Activated CD4-positive, alpha-beta T cell treated with anti-CD3 and anti-CD28 coated beads, Interleukin-2, amount 10 ng/mL, durations not matched to agents 7 days and 5 days (primary cell): Measurements from ENCODE around the gene C4orf50. TPM values are rescaled to one million over a fixed set of nuclear protein-coding genes. Genes with fewer than 3 reads are reported as not detected.

Experiments
- CTCF ChIA-PET: fragments of 350-600 bp; sonication (Branson Sonifier 250); formaldehyde crosslinking; loops from one replicate; lab custom pipeline; 2021; ENCODE audit warnings: antibody characterized with exemption; lab: Charles Lee
- POLR2A ChIA-PET: fragments of 350-600 bp; sonication (Branson Sonifier 250); formaldehyde crosslinking; loops from one replicate; lab custom pipeline; 2021; ENCODE audit warnings: antibody characterized with exemption; lab: Charles Lee
- DNase-seq: peaks from one replicate; pipeline ENCODE4 v3.0.0-alpha.2; 2020
- H3K27ac Mint-ChIP-seq: one replicate; pipeline ENCODE4 v1.8.0; 2021; ENCODE audit warnings: mild to moderate bottlenecking, moderate library complexity, mixed read lengths
- H3K27me3 Mint-ChIP-seq: one replicate; pipeline ENCODE4 v1.8.0; 2021; ENCODE audit warnings: mixed read lengths
- H3K36me3 Mint-ChIP-seq: one replicate; pipeline ENCODE4 v1.8.0; 2021; ENCODE audit warnings: low read depth, mixed read lengths
- H3K4me1 Mint-ChIP-seq: one replicate; pipeline ENCODE4 v1.8.0; 2021; ENCODE audit warnings: mixed read lengths
- H3K4me3 Mint-ChIP-seq: one replicate; pipeline ENCODE4 v1.8.0; 2021; ENCODE audit warnings: mild to moderate bottlenecking, moderate library complexity, mixed read lengths
- H3K9me3 Mint-ChIP-seq: one replicate; pipeline ENCODE4 v1.8.0; 2021; ENCODE audit warnings: mixed read lengths
- total RNA-seq, 2 experiments: library from RNA; stranded (reverse); gene quantifications; one replicate each; pipeline ENCODE4 v1.2.3, GENCODE V29; 2021

C4orf50 gene
- total RNA-seq, 2 experiments from 2014 or later, result 0.21 to 0.27 TPM

GRCh38 chr4:5931526-5931925, 86.7 kb downstream of the C4orf50 start:
- Mint-ChIP-seq H3K9me3 (no peaks in the 10 kb centered on the region), H3K36me3 (no peaks in the 10 kb centered on the region), H3K4me3 (no peak overlapping the region), H3K4me1 (no peaks in the 10 kb centered on the region), H3K27me3 (peaks cover 8% of the 10 kb centered on the region), H3K27ac (no peak overlapping the region)
- DNase-seq, result no peak
- ChIA-PET POLR2A (no interaction called here), CTCF (no interaction called here)

DNA sequence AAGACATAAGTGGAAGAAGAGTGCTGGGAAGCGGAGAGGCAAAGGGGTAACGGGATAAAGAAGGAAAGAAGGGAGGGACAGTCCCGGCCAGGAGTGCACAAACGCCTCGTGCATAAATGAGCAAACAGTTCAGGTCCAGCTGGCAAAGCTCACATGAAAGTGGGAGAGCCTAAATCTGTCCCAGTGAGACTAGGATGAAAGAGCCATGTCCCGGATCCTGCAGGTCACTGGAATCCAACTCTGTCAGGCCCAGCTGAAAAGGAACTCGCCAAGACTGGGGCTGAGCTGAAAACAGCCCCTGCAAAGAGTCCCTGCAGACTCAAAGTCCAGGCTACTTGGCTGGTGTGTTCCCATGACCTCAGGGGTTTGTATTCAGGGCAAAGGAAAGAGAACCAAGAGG, 87.4 kb downstream of the C4orf50 start:
- Mint-ChIP-seq H3K4me3 (no peak overlapping the region), H3K27ac (no peak overlapping the region), H3K27me3 (peaks cover 7% of the 10 kb centered on the region), H3K9me3 (no peaks in the 10 kb centered on the region), H3K36me3 (no peaks in the 10 kb centered on the region), H3K4me1 (no peaks in the 10 kb centered on the region)
- DNase-seq, result no peak
- CTCF ChIA-PET, result no interaction called here
- POLR2A ChIA-PET, result no interaction called here

DNA sequence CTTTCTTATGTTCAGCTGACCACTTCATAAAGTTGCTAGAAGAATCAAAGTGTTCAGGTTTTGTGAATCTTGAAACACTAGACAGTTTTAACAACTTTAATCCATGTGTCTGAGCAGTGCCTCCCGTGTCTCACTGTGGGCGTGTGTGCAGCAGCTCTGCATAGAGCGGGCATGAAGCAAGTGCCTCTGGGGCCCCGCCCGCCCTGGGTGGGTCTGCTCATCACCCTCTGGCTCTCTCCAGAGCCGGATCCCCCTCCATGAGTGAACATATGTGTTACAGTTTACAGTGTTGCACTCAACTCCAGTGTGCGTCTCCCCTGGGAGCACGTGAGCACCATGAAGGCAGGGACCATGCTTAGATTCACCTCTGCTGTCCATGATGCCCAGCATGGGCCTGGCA, 87.8 kb downstream of the C4orf50 start:
- no peaks in the 10 kb centered on the region for H3K9me3 Mint-ChIP-seq
- ChIA-PET CTCF (no interaction called here), POLR2A (no interaction called here)
- no peaks in the 10 kb centered on the region for H3K36me3 Mint-ChIP-seq
- no peak for DNase-seq
- H3K27me3 Mint-ChIP-seq, result peaks cover 7% of the 10 kb centered on the region
- H3K27ac Mint-ChIP-seq, result no peak overlapping the region
- H3K4me3 Mint-ChIP-seq, result no peak overlapping the region
- H3K4me1 Mint-ChIP-seq, result no peaks in the 10 kb centered on the region

DNA sequence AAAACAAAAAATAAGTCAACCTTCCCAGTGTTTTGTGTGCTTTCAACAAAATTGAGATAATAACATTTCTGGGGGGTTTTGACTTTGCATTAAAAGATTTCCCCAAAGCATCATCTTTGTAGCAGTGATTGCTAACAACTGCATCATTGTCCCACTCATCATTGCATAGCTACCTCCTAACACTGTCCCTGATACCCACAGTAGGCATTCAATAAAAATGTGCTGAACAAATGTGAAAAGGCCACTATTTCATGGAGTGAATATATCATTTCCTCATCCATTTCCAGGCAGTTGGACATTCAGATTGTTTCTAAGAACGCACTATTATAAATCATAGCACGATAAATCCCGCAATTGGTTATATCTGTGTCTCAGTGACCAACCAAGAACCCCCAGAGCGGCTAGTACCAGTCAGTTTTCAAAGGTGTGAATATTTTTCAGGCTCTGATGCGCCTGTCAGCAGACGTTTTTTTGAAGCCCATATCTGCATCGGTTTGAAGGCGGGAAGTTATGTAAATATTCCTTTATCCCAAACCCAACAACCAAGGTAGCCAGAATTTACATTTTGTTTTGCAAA, 89.3 kb downstream of the C4orf50 start:
- peaks cover 7% of the 10 kb centered on the region for H3K27me3 Mint-ChIP-seq
- POLR2A ChIA-PET, result no interaction called here
- no peaks in the 10 kb centered on the region for H3K4me1 Mint-ChIP-seq

GRCh38 chr4:5928274-5928673, 90.0 kb downstream of the C4orf50 start:
- DNase-seq, result no peak
- Mint-ChIP-seq H3K9me3 (no peaks in the 10 kb centered on the region), H3K36me3 (no peaks in the 10 kb centered on the region), H3K4me1 (no peaks in the 10 kb centered on the region), H3K4me3 (no peak overlapping the region), H3K27me3 (peaks cover 7% of the 10 kb centered on the region), H3K27ac (no peak overlapping the region)
- CTCF ChIA-PET, result no interaction called here
- POLR2A ChIA-PET, result no interaction called here

More for the DNA sequence above, 89.3 kb downstream of the C4orf50 start:
- CTCF ChIA-PET, result no interaction called here
- no peak overlapping the region for H3K27ac Mint-ChIP-seq
- no peak for DNase-seq
- no peaks in the 10 kb centered on the region for H3K36me3 Mint-ChIP-seq
- no peaks in the 10 kb centered on the region for H3K9me3 Mint-ChIP-seq
- H3K4me3 Mint-ChIP-seq, result no peak overlapping the region

GRCh38 chr4:5927747-5928146, 90.5 kb downstream of the C4orf50 start:
- no peaks in the 10 kb centered on the region for H3K4me1 Mint-ChIP-seq
- POLR2A ChIA-PET, result no interaction called here
- CTCF ChIA-PET, result no interaction called here

DNA sequence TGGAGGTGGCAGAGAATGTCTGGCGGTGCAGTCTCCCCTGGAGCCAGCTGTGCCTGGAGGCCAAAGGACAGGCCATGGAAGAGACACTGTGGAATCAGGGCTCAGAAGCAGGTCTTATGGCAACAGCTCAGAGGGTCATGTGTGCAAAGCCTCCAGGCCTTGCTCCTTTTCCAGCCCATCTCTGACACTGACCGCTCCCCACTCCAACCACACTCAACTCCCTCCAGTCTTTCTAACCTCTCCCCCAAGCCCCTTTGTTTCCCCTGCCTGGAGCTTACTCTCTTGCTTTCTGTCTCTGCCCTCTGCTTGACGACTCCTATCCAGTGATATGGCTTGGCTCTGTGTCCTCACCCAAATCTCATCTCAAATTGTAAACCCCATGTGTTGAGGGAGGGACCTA, 91.1 kb downstream of the C4orf50 start:
- H3K27ac Mint-ChIP-seq, result no peak overlapping the region
- no peak overlapping the region for H3K4me3 Mint-ChIP-seq
- H3K36me3 Mint-ChIP-seq, result no peaks in the 10 kb centered on the region
- H3K9me3 Mint-ChIP-seq, result no peaks in the 10 kb centered on the region
- ChIA-PET POLR2A (no interaction called here), CTCF (no interaction called here)
- DNase-seq, result no peak
- no peaks in the 10 kb centered on the region for H3K4me1 Mint-ChIP-seq
- peaks cover 7% of the 10 kb centered on the region for H3K27me3 Mint-ChIP-seq

More at GRCh38 chr4:5927747-5928146, 90.5 kb downstream of the C4orf50 start:
- H3K36me3 Mint-ChIP-seq, result no peaks in the 10 kb centered on the region
- no peaks in the 10 kb centered on the region for H3K9me3 Mint-ChIP-seq
- no peak overlapping the region for H3K4me3 Mint-ChIP-seq
- DNase-seq, result no peak
- peaks cover 7% of the 10 kb centered on the region for H3K27me3 Mint-ChIP-seq
- H3K27ac Mint-ChIP-seq, result no peak overlapping the region

- H3K27me3 Mint-ChIP-seq, result peaks cover 7% of the 10 kb centered on the region
- H3K9me3 Mint-ChIP-seq, result no peaks in the 10 kb centered on the region
- H3K36me3 Mint-ChIP-seq, result no peaks in the 10 kb centered on the region
- no peaks in the 10 kb centered on the region for H3K4me1 Mint-ChIP-seq
- H3K27ac Mint-ChIP-seq, result no peak overlapping the region
- no peak for DNase-seq
- CTCF ChIA-PET, result no interaction called here
- POLR2A ChIA-PET, result no interaction called here
- no peak overlapping the region for H3K4me3 Mint-ChIP-seq
Observed at GRCh38 chr4:5926598-5926997, 91.6 kb downstream of the C4orf50 start.

DNA sequence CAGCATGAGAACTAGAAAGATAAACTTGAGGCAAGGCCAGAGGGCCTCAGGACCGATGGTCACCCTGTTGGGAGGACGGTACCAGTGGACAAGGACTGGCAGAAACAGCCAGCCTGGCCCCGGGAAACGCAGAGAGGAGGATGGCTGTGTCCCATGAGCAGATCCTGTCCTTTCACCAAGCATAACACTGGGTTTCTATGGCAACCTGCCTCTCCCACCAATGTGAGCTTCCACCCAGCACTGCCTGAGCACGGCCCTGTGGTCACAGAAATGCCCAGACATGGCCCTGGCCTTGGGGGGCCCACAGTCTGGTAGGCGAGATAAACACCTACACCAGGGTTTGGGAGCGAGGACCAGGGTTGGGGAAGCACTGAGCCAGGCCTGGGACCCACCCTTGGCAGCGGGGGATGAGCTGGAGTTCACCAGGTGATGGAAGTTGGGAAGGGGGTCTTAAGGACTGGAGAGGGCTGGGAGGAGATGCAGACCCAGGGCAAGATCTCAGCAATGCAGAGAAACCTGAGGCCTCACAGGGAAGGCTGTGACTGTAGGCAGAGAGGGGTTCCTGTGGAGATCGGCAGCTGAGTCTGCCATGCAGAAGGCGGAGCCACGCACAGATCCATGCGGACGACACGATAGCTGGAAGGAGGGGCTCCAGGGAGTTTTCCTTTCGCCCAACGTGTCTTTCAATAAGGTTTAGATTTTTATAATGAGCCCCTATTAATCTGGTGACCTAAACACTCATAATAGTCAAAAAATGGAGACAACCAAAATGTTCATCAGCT, 92.6 kb downstream of the C4orf50 start:
- Mint-ChIP-seq H3K27me3 (peaks cover 9% of the 10 kb centered on the region), H3K27ac (no peak overlapping the region), H3K9me3 (no peaks in the 10 kb centered on the region), H3K4me3 (no peak overlapping the region), H3K4me1 (no peaks in the 10 kb centered on the region), H3K36me3 (no peaks in the 10 kb centered on the region)
- POLR2A ChIA-PET, result no interaction called here
- DNase-seq, result no peak
- CTCF ChIA-PET, result no interaction called here

GRCh38 chr4:5924461-5925125, 93.6 kb downstream of the C4orf50 start:
- H3K27me3 Mint-ChIP-seq, result peaks cover 8% of the 10 kb centered on the region
- DNase-seq, result no peak
- POLR2A ChIA-PET, result no interaction called here
- H3K27ac Mint-ChIP-seq, result no peak overlapping the region
- no peaks in the 10 kb centered on the region for H3K4me1 Mint-ChIP-seq
- H3K36me3 Mint-ChIP-seq, result no peaks in the 10 kb centered on the region
- no peaks in the 10 kb centered on the region for H3K9me3 Mint-ChIP-seq
- no peak overlapping the region for H3K4me3 Mint-ChIP-seq
- CTCF ChIA-PET, result no interaction called here

DNA sequence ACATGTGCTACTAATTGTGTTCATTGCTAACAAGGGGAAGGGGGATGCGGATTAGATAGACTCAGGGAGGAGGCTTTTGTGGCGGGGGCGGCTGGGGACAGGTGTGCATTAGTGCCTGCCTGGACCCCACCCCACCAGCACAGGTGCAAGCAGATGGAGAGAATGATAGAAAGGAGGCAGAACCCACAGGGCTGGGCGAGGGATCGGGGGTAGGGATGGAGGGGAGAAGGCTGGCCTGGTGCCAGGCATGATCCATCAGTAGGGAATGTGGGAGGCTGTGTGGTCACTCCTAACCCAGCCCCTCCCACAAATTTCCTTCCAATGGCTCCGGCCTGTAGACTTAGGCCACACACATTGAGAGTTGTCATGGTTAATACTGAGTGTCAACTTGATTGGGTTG, 94.9 kb downstream of the C4orf50 start:
- POLR2A ChIA-PET, result no interaction called here
- H3K9me3 Mint-ChIP-seq, result no peaks in the 10 kb centered on the region

GRCh38 chr4:5922556-5922955, 95.7 kb downstream of the C4orf50 start:
- DNase-seq, result no peak
- H3K9me3 Mint-ChIP-seq, result no peaks in the 10 kb centered on the region
- H3K4me1 Mint-ChIP-seq, result no peaks in the 10 kb centered on the region
- peaks cover 4% of the 10 kb centered on the region for H3K27me3 Mint-ChIP-seq
- no peak overlapping the region for H3K27ac Mint-ChIP-seq
- ChIA-PET POLR2A (no interaction called here), CTCF (no interaction called here)
- no peaks in the 10 kb centered on the region for H3K36me3 Mint-ChIP-seq
- no peak overlapping the region for H3K4me3 Mint-ChIP-seq

More for the DNA sequence above, 94.9 kb downstream of the C4orf50 start:
- H3K4me3 Mint-ChIP-seq, result no peak overlapping the region
- H3K27ac Mint-ChIP-seq, result no peak overlapping the region
- no peak for DNase-seq
- no peaks in the 10 kb centered on the region for H3K36me3 Mint-ChIP-seq
- peaks cover 4% of the 10 kb centered on the region for H3K27me3 Mint-ChIP-seq
- CTCF ChIA-PET, result no interaction called here
- no peaks in the 10 kb centered on the region for H3K4me1 Mint-ChIP-seq

DNA sequence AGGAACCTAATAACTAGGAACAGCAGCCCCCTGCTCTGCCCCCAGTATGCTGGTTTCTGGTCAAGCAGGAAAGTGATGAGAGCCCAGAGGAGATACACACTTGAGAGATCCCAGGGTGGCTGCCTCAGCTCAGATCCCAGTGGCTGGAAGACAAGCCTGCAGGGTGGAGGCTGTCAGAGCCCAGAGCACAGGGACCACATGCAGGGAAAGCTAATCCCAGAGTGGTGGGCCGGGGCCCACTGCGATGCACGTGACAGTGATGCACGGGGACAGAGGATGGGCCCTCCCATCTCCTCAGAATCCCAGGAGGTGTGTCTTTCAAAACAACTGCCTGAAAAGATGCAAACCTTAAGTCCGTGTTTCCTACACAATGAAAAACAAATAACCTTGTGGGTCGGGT, 96.2 kb downstream of the C4orf50 start:
- no peaks in the 10 kb centered on the region for H3K36me3 Mint-ChIP-seq
- ChIA-PET CTCF (interaction anchor here (0.6 kb wide), 1 partner anchor 68 kb away, joined by 4 read pairs; no protein-coding TSS in a partner anchor), POLR2A (no interaction called here)
- H3K4me3 Mint-ChIP-seq, result no peak overlapping the region
- peaks cover 4% of the 10 kb centered on the region for H3K27me3 Mint-ChIP-seq
- H3K9me3 Mint-ChIP-seq, result no peaks in the 10 kb centered on the region
- H3K27ac Mint-ChIP-seq, result no peak overlapping the region
- no peak for DNase-seq
- H3K4me1 Mint-ChIP-seq, result no peaks in the 10 kb centered on the region
